Frontal cortex (tissue), 4 donors: Measurements from ENCODE around the gene OR51B4. TPM values are rescaled to one million over a fixed set of nuclear protein-coding genes. Genes with fewer than 3 reads are reported as not detected.
"Not testable (repeated sequence)": the region's sequence is repeated elsewhere in the genome, so short reads cannot be mapped to it uniquely, and the experiment has no call there.

Source experiments
- DNase-seq, 2 donors: peaks; one replicate each; pipeline ENCODE4 v3.0.0; 2012; ENCODE audit warnings: low spot score in 2 of 2
- FAIRE-seq: peaks from 2 replicates; lab custom pipeline; 2012; peaks lifted over from hg19 to GRCh38; lab: Jason Lieb, UNC
- total RNA-seq: library from RNA; depleted of rRNA; stranded (reverse); fragments of >200 nt; gene quantifications from one replicate; pipeline ENCODE4 v1.2.3, GENCODE V29; 2014
- donor health status: control.
- donor health status: control.
- donor health status: control.

Gene OR51B4
- total RNA-seq, 1 donor from 2014 or later = 0.41 TPM

GRCh38 chr11:5276697-5277096 lies 25.0 kb downstream of the OR51B4 start:
- DNase-seq = no peak
- FAIRE-seq = no peak

GRCh38 chr11:5275369-5276110 lies 26.2 kb downstream of the OR51B4 start:
- no peak for FAIRE-seq

GRCh38 chr11:5274395-5274794 lies 27.4 kb downstream of the OR51B4 start:
- FAIRE-seq = no peak
- no peak for DNase-seq

More at GRCh38 chr11:5275369-5276110, 26.2 kb downstream of the OR51B4 start:
- DNase-seq = no peak

- FAIRE-seq (no peak), DNase-seq (no peak)
Measured at GRCh38 chr11:5272395-5273017, 29.2 kb downstream of the OR51B4 start.

GRCh38 chr11:5269715-5270147 lies 32.0 kb downstream of the OR51B4 start, which contains the start of gene HBE1:
TSS of gene HBE1 (minus strand) at chr11:5269945. CDS start at chr11:5269890, 55 bp downstream.
- FAIRE-seq (no peak), DNase-seq (no peak)

GRCh38 chr11:5267033-5267563 lies 34.6 kb downstream of the OR51B4 start:
- DNase-seq (no peak), FAIRE-seq (no peak)

GRCh38 chr11:5266609-5267008 lies 35.1 kb downstream of the OR51B4 start:
- FAIRE-seq = no peak
- DNase-seq = no peak

- DNase-seq = no peak
- FAIRE-seq = no peak
Measured at GRCh38 chr11:5265832-5266231, 35.9 kb downstream of the OR51B4 start.

- no peak for FAIRE-seq
- no peak for DNase-seq
Measured at GRCh38 chr11:5258543-5259262, 43.0 kb downstream of the OR51B4 start.

- no peak for FAIRE-seq
- DNase-seq = no peak
Measured at GRCh38 chr11:5257296-5257695, 44.5 kb downstream of the OR51B4 start.

GRCh38 chr11:5254646-5255413 lies 46.9 kb downstream of the OR51B4 start, which contains the start of gene HBG2:
TSS of gene HBG2 (minus strand) at chr11:5254781. CDS start at chr11:5254728, 53 bp downstream.
- FAIRE-seq, DNase-seq: not testable (repeated sequence)

GRCh38 chr11:5254023-5254422 lies 47.7 kb downstream of the OR51B4 start:
- not testable (repeated sequence) for DNase-seq, FAIRE-seq

GRCh38 chr11:5253440-5253839 lies 48.3 kb downstream of the OR51B4 start:
- FAIRE-seq, DNase-seq: not testable (repeated sequence)

GRCh38 chr11:5252919-5253265 lies 48.9 kb downstream of the OR51B4 start:
- DNase-seq = no peak
- no peak for FAIRE-seq

GRCh38 chr11:5252192-5252918 lies 49.4 kb downstream of the OR51B4 start:
- DNase-seq (no peak), FAIRE-seq (no peak)

GRCh38 chr11:5251746-5252145 lies 50.0 kb downstream of the OR51B4 start:
- FAIRE-seq (no peak), DNase-seq (no peak)
